SK-N-MC (cell line): ENCODE measurements around the gene KRT37.

Experiments
- DNase-seq: peaks from one replicate; pipeline ENCODE4 v3.0.0-alpha.2; 2011; ENCODE audit warnings: low read depth, low spot score
- H3K27ac ChIP-seq: fragments of 200-600 bp; sonication (generic); 2 replicates; pipeline ENCODE4 v1.5.1; 2016; ENCODE audit warnings: mixed run types
- H3K36me3 ChIP-seq: fragments of 200-600 bp; sonication (generic); 2 replicates; pipeline ENCODE4 v1.6.1; 2017; ENCODE audit warnings: antibody characterized with exemption, low read length, mixed read lengths; ENCODE audit not compliant: insufficient read depth
- H3K4me3 ChIP-seq: fragments of 200-600 bp; sonication (generic); 2 replicates; pipeline ENCODE4 v1.5.1; 2016
- H3K9ac ChIP-seq: fragments of 200-600 bp; sonication (generic); 2 replicates; pipeline ENCODE4 v1.8.0; 2017; ENCODE audit warnings: mixed run types, mixed read lengths; ENCODE audit not compliant: insufficient read length
- H3K9me3 ChIP-seq: fragments of 200-600 bp; sonication (generic); 2 replicates; pipeline ENCODE4 v1.6.1; 2017; ENCODE audit warnings: low read depth, mild to moderate bottlenecking, antibody characterized with exemption, low read length, moderate library complexity, mixed read lengths
- EZH2 ChIP-seq: fragments of 200-600 bp; sonication (generic); IDR thresholded peaks from one replicate; pipeline ENCODE4 v1.6.1; 2017; ENCODE audit warnings: antibody characterized with exemption
- FOXP2 ChIP-seq: optimal IDR thresholded peaks from 2 replicates; pipeline ENCODE3; 2011; ENCODE audit warnings: mild to moderate bottlenecking, moderate library complexity; ENCODE audit not compliant: insufficient read depth; ENCODE audit errors: extremely low read length, control extremely low read depth
- POLR2AphosphoS5 ChIP-seq: IDR thresholded peaks from 2 replicates; pipeline ENCODE4 v1.6.1; 2012; ENCODE audit warnings: mild to moderate bottlenecking, low read depth, low read length, borderline replicate concordance

The KRT37 gene

GRCh38 chr17:41417127-41417526 lies 7.3 kb downstream of the KRT37 start:
- H3K36me3 ChIP-seq = no peaks in the 10 kb centered on the region
- no peak for DNase-seq
- TF ChIP-seq FOXP2 (no peak), EZH2 (no peak), POLR2AphosphoS5 (no peak)
- no peaks in the 10 kb centered on the region for H3K9me3 ChIP-seq
- H3K27ac ChIP-seq = no peak overlapping the region
- no peak overlapping the region for H3K9ac ChIP-seq
- no peak overlapping the region for H3K4me3 ChIP-seq

- Histone ChIP-seq H3K36me3 (no peaks in the 10 kb centered on the region), H3K27ac (no peak overlapping the region), H3K4me3 (no peak overlapping the region), H3K9me3 (no peaks in the 10 kb centered on the region), H3K9ac (no peak overlapping the region)
- DNase-seq = no peak
- no peak for TF ChIP-seq POLR2AphosphoS5
- no peak for TF ChIP-seq FOXP2
- no peak for TF ChIP-seq EZH2
Observed at GRCh38 chr17:41416479-41416878, 7.9 kb downstream of the KRT37 start.

- TF ChIP-seq POLR2AphosphoS5 (no peak), FOXP2 (no peak), EZH2 (no peak)
Observed at GRCh38 chr17:41415833-41416335, 8.5 kb downstream of the KRT37 start.

GRCh38 chr17:41415411-41415810 lies 9.0 kb downstream of the KRT37 start:
- TF ChIP-seq POLR2AphosphoS5 (no peak), EZH2 (no peak), FOXP2 (no peak)
- H3K9me3 ChIP-seq = no peaks in the 10 kb centered on the region
- no peak for DNase-seq
- H3K4me3 ChIP-seq = no peak overlapping the region
- no peak overlapping the region for H3K9ac ChIP-seq
- no peaks in the 10 kb centered on the region for H3K36me3 ChIP-seq
- no peak overlapping the region for H3K27ac ChIP-seq

More at GRCh38 chr17:41415833-41416335, 8.5 kb downstream of the KRT37 start:
- H3K9me3 ChIP-seq = no peaks in the 10 kb centered on the region
- no peak overlapping the region for H3K27ac ChIP-seq
- DNase-seq = no peak
- no peak overlapping the region for H3K4me3 ChIP-seq
- no peaks in the 10 kb centered on the region for H3K36me3 ChIP-seq
- H3K9ac ChIP-seq = no peak overlapping the region

GRCh38 chr17:41413982-41414381 lies 10.4 kb downstream of the KRT37 start:
- Histone ChIP-seq H3K9ac (no peak overlapping the region), H3K4me3 (no peak overlapping the region), H3K36me3 (no peaks in the 10 kb centered on the region), H3K27ac (no peak overlapping the region), H3K9me3 (no peaks in the 10 kb centered on the region)
- no peak for DNase-seq
- TF ChIP-seq POLR2AphosphoS5 (no peak), FOXP2 (no peak), EZH2 (no peak)

GRCh38 chr17:41413353-41413957 lies 10.9 kb downstream of the KRT37 start:
- Histone ChIP-seq H3K27ac (no peak overlapping the region), H3K9ac (no peak overlapping the region), H3K9me3 (no peaks in the 10 kb centered on the region), H3K36me3 (no peaks in the 10 kb centered on the region), H3K4me3 (no peak overlapping the region)
- DNase-seq = no peak
- no peak for TF ChIP-seq EZH2
- no peak for TF ChIP-seq FOXP2

DNA sequence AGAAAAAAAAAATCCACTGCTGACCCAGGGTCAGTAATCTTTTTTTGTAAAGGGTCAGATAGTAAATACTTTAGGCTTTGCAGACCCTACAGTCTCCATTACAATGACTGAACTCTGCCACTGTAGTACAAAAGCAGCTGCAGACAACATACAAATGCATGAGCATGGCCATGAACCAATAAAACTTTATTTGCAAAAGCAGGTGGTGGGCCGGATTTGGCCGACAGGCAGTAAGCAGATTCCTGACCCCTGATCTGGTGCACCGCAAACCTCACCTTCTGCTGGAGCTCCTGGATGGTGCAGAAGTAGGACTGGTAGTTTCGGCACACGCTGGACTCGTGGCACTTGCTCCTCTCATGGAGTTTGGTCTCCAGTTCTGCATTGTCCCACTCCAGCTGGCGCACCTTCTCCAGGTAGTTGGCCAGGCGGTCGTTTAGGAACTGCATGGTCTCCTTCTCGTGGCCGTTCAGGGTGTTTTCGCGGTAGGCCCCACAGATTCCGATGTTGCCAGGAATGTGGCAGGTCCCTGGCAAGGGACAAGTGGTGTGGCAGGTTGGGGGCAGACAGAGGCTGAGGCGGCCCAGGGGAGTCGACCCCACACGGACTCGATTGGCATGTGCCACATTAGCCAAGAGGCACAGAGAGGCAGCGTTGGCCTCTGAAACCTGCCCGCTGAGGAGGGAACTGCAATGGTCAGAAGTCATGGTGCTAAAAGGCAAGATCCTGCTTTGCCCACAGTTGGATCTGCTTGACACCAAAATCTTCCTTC lies 13.1 kb downstream of the KRT37 start:
- no peak overlapping the region for H3K4me3 ChIP-seq
- no peak overlapping the region for H3K27ac ChIP-seq
- H3K36me3 ChIP-seq = no peaks in the 10 kb centered on the region
- H3K9me3 ChIP-seq = no peaks in the 10 kb centered on the region
- no peak for DNase-seq
- no peak overlapping the region for H3K9ac ChIP-seq
- TF ChIP-seq EZH2 (no peak), POLR2AphosphoS5 (no peak), FOXP2 (no peak)

DNA sequence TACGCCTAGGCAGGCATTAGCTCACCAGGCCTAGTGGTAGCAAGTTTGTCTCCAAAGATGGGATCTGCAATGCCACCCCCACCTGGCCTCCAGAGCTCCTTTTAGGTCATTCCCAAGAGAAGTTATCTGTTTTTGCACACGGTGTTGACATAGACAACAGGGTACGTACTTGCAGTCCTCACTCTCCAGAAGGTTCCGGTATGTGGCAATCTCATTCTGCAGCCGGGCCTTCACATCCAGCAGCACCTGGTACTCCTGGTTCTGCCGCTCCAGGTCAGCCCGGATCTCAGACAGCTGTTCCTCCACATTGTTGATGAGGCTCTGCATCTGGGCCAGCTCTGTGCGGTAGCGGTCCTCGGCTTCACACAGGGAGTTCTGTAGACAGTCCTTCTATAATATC lies 17.2 kb downstream of the KRT37 start:
- TF ChIP-seq POLR2AphosphoS5 = no peak
- TF ChIP-seq FOXP2 = no peak
- TF ChIP-seq EZH2 = no peak
- DNase-seq = no peak
- no peaks in the 10 kb centered on the region for H3K36me3 ChIP-seq
- no peaks in the 10 kb centered on the region for H3K9me3 ChIP-seq
- no peak overlapping the region for H3K4me3 ChIP-seq
- no peak overlapping the region for H3K9ac ChIP-seq
- H3K27ac ChIP-seq = no peak overlapping the region
